Rectal smooth muscle tissue (tissue), 1 donor: Measurements from ENCODE around the gene IGSF3.

ENCODE experiments used
- H3K27ac ChIP-seq: one replicate; pipeline ENCODE4 v1.7.0; 2013; ENCODE audit warnings: low read depth, low read length, inconsistent platforms
- H3K27me3 ChIP-seq: one replicate; pipeline ENCODE4 v1.7.0; 2013; ENCODE audit warnings: low read length; ENCODE audit not compliant: control insufficient read depth, insufficient read depth
- H3K36me3 ChIP-seq: one replicate; pipeline ENCODE4 v1.7.0; 2013; ENCODE audit warnings: low read length; ENCODE audit not compliant: control insufficient read depth, insufficient read depth
- H3K4me1 ChIP-seq: one replicate; pipeline ENCODE4 v1.7.0; 2013; ENCODE audit warnings: low read length; ENCODE audit not compliant: control insufficient read depth, insufficient read depth
- H3K4me3 ChIP-seq: one replicate; pipeline ENCODE4 v1.7.0; 2013; ENCODE audit warnings: low read length
- H3K9ac ChIP-seq: one replicate; pipeline ENCODE4 v1.7.0; 2013; ENCODE audit warnings: low read length

IGSF3 gene

GRCh38 chr1:116557323-116557878, 110.1 kb downstream of the IGSF3 start:
- Histone ChIP-seq H3K9ac (no peak overlapping the region), H3K4me3 (no peak overlapping the region), H3K27me3 (no peaks in the 10 kb centered on the region), H3K36me3 (no peaks in the 10 kb centered on the region), H3K27ac (no peak overlapping the region), H3K4me1 (no peaks in the 10 kb centered on the region)

DNA sequence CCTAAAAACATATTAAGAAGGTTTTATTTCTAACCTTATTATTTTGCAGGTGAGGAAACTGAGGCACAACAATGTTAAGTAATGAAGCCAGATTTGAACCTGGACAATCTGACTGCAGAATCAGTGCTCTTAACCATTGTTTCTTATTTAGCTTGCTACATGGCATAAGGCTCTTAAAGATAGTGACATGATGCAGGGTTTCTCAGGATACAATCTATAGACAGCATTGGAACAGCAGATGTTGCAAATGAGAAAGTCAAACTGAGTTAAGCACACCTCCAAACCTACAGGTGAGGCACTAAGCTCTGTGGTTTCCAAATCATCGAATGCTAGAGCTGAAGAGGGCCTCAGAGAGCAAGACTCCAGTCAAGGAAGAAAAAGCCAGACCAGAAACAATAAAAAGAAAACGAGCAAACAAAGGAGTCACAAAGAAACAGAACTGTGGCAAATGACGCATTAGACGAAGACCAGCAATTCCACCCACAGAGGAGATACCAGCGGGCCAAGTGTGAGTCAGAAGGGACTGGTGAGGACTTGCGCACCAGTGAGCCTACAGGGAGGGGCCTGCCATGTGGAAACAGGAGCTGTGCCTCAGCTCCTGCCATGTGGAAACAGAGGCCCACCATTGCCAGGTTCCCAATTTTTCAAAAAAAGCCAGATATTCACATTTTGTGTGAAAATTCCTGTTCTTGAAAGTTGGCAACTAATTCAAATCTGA, 111.1 kb downstream of the IGSF3 start:
- no peaks in the 10 kb centered on the region for H3K27me3 ChIP-seq
- H3K4me3 ChIP-seq: no peak overlapping the region
- H3K4me1 ChIP-seq: no peaks in the 10 kb centered on the region
- no peak overlapping the region for H3K9ac ChIP-seq
- no peak overlapping the region for H3K27ac ChIP-seq
- H3K36me3 ChIP-seq: no peaks in the 10 kb centered on the region

GRCh38 chr1:116554924-116555323, 112.6 kb downstream of the IGSF3 start:
- no peak overlapping the region for H3K27ac ChIP-seq
- no peaks in the 10 kb centered on the region for H3K4me1 ChIP-seq
- no peaks in the 10 kb centered on the region for H3K36me3 ChIP-seq
- H3K9ac ChIP-seq: no peak overlapping the region
- no peaks in the 10 kb centered on the region for H3K27me3 ChIP-seq
- H3K4me3 ChIP-seq: no peak overlapping the region

- Histone ChIP-seq H3K27me3 (no peaks in the 10 kb centered on the region), H3K36me3 (no peaks in the 10 kb centered on the region), H3K4me3 (no peak overlapping the region), H3K9ac (no peak overlapping the region), H3K27ac (no peak overlapping the region), H3K4me1 (no peaks in the 10 kb centered on the region)
Observed at GRCh38 chr1:116553386-116554115, 114.0 kb downstream of the IGSF3 start.

DNA sequence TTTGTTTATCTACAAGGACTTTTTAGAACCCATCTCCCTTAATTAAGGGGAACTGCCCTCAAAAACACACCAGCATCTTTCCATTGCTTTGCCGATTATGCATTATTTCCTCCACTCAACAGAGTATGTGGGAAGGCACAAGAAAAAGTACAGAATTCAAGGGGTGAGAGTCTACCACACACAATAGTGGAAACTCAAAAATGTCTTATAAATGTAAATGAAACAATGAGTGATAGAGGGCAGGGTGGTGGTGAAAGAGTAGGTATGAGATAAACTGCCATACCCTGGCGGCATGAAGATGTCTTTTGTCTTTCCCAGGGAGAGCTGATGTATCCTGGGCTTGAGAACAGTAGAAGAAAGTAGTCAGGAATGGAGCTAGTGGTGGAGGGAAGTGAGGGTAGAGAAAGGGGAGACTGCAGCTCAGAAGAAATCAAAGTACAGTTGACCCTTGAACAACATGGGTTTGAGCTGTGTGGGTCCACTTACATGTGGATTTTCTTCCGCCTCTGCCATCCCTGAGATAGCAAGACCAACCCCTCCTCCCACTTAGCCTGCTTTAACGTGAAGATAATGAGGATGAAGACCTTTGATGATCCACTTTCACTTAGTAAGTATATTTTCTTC, 121.1 kb downstream of the IGSF3 start:
- Histone ChIP-seq H3K27me3 (no peaks in the 10 kb centered on the region), H3K4me1 (no peaks in the 10 kb centered on the region), H3K9ac (no peak overlapping the region), H3K4me3 (no peak overlapping the region), H3K36me3 (peaks cover 2% of the 10 kb centered on the region), H3K27ac (no peak overlapping the region)

DNA sequence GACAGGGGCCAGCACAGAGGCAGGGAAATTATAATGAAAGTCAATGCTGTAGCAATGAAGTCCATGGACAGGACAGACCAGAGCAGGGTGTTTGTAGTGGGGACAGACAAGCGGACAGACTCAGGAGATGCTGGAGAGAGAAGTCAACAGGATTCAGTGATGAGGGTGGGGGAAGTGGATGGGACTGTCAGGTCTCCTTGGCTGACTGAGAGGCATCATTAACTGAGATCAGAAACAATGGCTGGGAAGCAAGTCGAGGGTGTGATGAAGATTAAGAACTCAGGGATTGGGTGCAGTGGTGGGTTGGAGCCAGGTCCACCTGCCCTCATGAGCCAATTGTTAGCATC, 122.2 kb downstream of the IGSF3 start:
- H3K4me3 ChIP-seq: no peak overlapping the region
- no peaks in the 10 kb centered on the region for H3K4me1 ChIP-seq
- H3K27me3 ChIP-seq: no peaks in the 10 kb centered on the region
- H3K36me3 ChIP-seq: peaks cover 2% of the 10 kb centered on the region
- H3K9ac ChIP-seq: no peak overlapping the region
- H3K27ac ChIP-seq: no peak overlapping the region

DNA sequence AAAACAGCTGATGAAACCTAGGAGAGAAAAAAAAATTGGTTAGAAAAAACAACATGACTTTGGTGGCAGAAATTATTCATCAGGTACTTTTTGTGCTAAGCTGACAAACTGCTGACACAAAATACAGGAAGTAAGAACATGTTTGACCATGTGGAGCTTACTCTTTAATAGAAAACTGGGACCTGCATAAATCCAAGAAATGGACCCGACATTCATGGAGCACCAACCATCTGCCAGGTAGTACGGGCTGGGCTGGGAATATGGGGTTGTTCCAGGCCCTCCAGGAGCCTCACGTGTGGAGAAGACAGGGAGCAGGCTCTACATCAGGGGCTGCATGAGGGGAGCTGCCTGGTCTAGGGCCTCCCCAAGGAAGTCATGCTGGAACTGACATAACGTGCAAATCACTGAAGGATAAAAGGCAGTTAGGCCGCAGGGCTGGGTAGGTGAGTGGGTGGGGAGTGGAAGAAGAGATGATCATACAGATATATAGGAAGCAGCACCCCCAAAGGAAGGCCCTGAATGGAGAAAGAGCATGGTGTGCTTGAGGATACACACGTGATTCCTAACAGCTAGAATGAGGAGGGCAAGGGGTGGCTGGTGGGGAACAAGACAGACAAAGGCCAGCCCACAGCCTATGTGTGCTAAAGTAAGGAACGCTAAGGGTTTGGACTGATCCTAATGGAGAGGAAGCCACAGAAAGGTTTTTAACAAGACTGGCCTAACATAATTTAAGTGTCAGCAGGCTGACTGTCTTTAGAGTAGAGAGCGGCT, 122.8 kb downstream of the IGSF3 start:
- Histone ChIP-seq H3K36me3 (peaks cover 2% of the 10 kb centered on the region), H3K4me1 (no peaks in the 10 kb centered on the region), H3K27me3 (no peaks in the 10 kb centered on the region), H3K9ac (no peak overlapping the region), H3K4me3 (no peak overlapping the region), H3K27ac (no peak overlapping the region)

DNA sequence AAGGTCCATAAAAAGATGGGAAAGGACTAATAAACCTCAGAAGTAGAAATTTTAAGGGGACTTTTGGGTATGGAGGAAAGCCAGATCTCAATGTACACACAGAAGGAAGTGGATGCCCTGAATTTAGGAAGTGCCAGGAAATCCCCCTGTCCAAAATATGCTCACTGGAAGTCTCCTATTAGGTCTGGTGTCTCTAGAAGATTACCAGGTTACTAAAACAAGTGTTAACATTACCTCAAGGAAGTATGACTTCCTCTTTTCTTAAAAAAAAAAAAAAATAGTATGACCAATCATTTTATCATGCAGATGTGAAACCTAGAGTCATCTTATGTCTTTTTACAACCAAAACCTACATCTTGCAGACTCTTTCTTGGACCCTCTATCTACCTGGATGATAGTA, 127.4 kb downstream of the IGSF3 start:
- no peak overlapping the region for H3K4me3 ChIP-seq
- no peaks in the 10 kb centered on the region for H3K27me3 ChIP-seq
- no peak overlapping the region for H3K9ac ChIP-seq
- H3K4me1 ChIP-seq: no peaks in the 10 kb centered on the region
- H3K27ac ChIP-seq: no peak overlapping the region
- peaks cover 5% of the 10 kb centered on the region for H3K36me3 ChIP-seq

- Histone ChIP-seq H3K4me3 (no peak overlapping the region), H3K27me3 (no peaks in the 10 kb centered on the region), H3K9ac (no peak overlapping the region), H3K27ac (no peak overlapping the region), H3K4me1 (no peaks in the 10 kb centered on the region), H3K36me3 (peaks cover 2% of the 10 kb centered on the region)
Observed at GRCh38 chr1:116538544-116538943, 129.0 kb downstream of the IGSF3 start.

DNA sequence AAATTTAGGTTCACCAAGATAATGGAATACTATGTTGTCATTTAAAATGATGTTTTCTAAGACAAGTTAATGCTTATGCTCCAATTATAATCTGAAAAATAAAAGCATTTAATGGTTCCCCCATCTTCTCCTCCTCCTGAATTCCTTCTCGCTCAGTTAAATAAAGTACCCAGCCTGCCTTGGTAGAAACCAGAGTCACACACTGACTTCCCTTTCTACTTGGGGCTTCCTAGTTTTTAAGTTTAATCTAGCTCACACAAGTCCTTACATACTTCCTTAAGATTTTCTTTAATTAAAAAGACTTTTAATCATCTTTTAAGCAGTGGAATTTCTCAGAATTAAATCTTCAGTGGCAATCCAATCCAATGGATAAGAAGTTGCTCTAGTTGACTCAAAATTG, 129.6 kb downstream of the IGSF3 start:
- no peaks in the 10 kb centered on the region for H3K4me1 ChIP-seq
- H3K4me3 ChIP-seq: no peak overlapping the region
- H3K36me3 ChIP-seq: peaks cover 5% of the 10 kb centered on the region
- no peaks in the 10 kb centered on the region for H3K27me3 ChIP-seq
- H3K9ac ChIP-seq: no peak overlapping the region
- no peak overlapping the region for H3K27ac ChIP-seq

GRCh38 chr1:116537040-116537831, 130.3 kb downstream of the IGSF3 start:
- peaks cover 5% of the 10 kb centered on the region for H3K36me3 ChIP-seq
- no peaks in the 10 kb centered on the region for H3K4me1 ChIP-seq
- no peak overlapping the region for H3K9ac ChIP-seq
- H3K27ac ChIP-seq: no peak overlapping the region
- H3K4me3 ChIP-seq: no peak overlapping the region
- no peaks in the 10 kb centered on the region for H3K27me3 ChIP-seq
